Esophagus mucosa (tissue), 1 donor: ENCODE measurements around the gene LRFN4. TPM values are rescaled to one million over a fixed set of nuclear protein-coding genes. Genes with fewer than 3 reads are reported as not detected.
A peak's percentile ranks its signal among the peaks of the same experiment; 100 is the strongest.

ENCODE experiments used
- ATAC-seq: fragments of 200-7000 bp; cut with Tn5 transposase; one replicate; pipeline ENCODE4 v1.9.1; 2020
- total RNA-seq: library from RNA; stranded (reverse); gene quantifications from one replicate; pipeline ENCODE4 v1.2.4, GENCODE V29; 2023
- donor health status: DM: yes; HTN: yes; CAD: no.

LRFN4 gene
- total RNA-seq, 1 donor from 2014 or later = 8.6 TPM

DNA sequence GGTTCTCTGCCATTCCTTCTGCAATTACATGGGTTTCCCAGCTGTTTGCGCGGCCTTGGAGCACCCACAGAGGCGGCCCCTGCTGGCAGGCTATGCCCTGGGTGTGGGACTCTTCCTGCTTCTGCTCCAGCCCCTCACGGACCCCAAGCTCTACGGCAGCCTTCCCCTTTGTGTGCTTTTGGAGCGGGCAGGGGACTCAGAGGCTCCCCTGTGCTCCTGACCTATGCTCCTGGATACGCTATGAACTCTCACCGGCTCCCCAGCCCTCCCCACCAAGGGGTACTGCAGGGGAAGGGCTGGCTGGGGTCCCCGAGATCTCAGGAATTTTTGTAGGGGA, 11.0 kb upstream of the LRFN4 start:
- ATAC-seq = no peak

DNA sequence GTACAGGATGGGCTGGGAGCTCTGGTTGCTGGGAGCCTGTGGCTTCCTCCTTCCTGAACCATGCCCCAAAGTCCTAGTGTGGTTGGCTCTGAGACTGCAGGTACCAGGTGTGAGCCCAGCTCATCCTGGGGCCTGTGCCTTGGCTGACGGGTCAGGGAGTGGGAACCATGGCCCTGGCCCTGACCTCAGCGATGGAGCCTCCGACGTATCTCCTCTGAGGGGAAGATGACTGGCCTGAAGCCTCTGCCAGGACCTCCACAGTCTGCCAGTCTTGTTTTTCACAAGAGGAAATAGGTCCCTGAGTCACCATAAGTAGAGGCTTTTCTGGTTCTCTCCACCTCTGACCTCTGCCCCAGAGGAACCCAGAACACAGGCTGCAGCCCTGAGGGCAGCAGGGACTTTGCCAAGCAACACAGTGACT, 10.2 kb upstream of the LRFN4 start:
- peak; percentile 13 for ATAC-seq

DNA sequence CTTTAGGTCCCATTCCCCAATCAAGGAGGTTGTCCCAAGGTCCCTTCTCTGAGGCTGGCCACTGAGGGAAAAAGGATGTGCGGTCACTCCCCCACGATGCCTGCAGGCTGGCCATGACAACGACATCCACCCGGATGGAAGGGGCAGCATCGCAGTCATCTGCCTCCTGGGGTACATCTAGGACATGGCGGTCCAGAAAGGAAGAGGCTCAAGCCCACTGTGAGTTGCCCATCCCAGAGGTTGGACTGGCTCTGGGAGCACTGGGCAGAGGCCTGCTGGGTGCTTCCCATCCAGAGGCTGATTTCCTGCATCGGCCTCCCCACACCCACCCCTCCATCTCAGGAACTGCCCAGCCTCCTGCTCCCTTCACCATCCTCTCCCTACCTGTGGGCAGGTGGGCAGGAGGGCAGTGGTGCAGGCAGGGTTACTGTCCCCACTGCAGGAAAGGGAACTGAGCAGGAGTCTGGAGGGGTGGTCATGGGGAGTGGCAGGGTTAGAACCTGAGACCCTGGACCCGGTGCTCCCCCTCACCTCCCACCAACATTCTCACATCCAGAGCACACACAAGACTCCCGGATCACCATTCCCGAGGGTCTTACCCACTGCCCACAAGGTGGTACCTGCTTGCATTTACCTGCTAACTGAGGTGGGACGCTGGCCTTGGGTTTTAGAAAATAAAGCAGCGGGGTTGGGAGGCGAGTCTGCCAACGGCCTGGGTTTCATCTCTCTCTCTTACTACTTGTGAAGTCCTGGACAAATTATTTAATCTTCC, 9.2 kb upstream of the LRFN4 start:
- ATAC-seq = no peak

DNA sequence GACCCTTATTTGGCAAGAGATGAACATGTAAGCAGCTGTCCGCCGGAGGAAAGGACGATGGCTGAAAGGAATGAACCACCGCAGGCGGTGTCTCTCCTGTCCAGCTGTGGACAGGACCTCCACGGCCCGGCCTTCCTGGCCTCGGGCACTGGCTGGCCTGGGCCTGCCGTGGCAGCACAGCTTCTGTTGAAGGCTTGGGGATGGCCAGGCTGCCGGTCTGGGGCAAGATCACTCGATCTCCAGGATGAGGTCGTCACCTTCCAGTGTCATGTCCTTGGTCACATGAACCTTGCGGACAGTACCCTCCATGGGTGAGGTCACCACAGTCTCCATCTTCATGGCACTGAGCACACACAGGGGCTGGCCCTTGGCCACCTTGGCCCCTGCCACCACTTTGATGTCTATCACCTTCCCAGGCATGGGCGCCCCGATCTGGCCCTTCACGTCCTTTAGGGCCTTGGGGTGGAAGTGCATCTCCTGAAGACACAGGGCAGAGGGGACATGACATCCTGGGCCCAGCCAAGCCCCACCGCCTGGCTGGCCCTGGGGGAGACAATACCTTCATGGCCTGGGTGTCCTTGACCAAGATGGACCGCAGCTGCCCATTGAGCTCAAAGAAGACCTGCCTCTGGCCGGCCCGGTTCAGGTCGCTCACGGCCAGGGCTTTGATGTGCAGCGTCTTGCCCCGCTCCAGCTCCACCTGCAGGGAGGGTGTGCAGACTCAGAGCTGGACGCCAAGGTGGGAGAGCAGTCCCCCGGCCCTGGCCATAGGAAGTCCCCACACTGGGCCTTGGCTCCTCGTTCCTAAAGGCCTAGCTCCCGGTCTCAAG, 8.0 kb upstream of the LRFN4 start:
- ATAC-seq = no peak

DNA sequence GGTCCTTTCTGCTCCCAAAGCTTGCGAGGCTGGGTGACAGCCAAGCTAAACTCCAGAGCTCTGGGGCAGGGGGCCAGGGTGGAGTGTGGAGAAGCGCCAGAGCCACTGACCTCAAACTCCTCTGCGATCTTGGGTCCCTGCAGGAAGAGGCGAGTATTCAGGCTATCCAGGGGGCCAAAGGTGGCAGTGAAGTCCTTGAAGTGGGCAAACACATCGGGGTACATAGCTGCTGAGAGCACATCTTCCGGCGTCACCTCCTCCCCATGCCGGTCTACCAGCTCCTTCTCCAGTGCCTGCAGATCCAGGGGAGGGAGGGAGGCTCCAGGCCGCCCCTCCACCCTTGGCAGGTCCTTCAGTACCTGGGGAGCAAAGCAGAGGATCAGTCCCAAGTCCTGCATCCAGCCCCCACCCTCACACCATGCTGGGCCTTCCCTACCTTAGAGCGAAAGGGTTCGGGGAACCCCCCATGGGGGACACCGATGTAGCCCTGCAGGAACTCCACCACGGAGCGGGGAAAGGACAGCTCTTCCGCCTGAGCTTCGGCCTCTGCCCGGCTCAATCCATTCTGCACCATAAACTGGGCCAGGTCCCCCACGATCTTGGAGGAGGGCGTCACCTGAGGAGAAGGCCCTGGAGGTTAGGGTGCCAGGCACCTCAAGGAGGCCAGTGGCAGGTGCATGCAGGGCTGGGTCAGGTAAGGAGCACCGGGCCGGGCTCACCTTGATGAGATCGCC, 7.2 kb upstream of the LRFN4 start:
- ATAC-seq = no peak

DNA sequence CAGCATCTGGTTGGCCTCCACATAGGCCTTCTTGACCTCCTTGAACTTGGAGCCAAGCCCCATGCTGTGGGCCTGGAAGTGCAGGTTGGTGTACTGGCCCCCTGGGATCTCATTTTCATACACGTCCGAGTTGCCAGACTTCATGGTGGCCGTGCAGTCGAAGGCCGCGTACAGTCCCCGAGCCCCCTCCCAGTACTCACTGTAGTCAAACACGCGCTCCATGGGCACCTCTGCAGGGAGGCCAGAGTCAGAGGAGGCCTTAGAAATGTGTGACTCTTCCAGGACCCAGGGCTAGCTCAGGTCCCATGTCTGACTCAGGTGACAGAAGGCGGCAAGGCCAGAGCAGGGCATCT, 6.7 kb upstream of the LRFN4 start:
- no peak for ATAC-seq

DNA sequence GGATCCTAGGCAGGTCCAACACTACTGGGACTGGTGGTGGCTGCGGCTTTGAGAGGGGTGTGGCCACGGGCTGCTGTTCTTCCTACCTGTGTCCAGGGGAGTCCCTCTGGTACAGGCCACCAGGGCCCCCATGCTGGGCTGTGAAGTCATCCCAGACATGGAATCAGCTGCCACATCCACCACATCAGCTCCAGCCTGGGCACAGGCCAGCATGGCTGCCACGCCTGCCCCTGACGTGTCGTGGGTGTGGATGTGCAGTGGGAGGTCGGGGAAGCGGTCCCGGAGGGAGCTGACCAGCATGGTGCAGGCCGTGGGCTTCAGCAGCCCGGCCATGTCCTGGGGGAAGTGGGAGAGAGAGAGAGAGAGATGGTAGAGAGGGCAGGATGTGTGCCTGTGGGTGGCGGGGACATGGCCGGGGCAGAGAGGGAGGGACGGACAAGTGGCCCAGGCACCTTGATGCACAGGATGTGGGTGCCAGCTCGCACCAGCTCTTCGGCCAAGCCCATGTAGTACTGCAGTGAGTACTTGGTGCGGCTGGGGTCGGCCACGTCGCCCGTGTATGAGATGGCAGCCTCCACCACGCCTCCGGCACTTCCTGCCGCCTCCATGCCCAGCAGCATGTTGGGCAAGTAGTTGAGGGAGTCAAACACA, 6.2 kb upstream of the LRFN4 start:
- ATAC-seq = no peak

DNA sequence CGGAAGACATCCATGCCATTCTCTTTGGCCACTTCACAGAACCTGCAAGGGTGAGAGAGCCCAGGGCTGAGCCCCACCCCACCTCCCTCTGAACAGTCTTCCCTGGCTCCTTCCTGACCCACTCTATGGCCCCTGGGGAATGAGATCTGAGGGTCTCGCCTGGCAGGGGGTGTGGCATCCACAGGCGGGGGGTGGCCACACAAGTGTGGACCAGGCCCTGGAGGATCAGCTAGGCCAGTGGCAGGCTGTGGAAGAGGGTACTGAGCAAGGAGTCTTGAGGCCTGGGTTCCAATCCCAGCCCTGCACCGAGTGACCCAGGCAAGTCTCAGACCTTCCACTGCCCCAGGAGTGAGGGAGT, 5.6 kb upstream of the LRFN4 start:
- ATAC-seq = no peak

DNA sequence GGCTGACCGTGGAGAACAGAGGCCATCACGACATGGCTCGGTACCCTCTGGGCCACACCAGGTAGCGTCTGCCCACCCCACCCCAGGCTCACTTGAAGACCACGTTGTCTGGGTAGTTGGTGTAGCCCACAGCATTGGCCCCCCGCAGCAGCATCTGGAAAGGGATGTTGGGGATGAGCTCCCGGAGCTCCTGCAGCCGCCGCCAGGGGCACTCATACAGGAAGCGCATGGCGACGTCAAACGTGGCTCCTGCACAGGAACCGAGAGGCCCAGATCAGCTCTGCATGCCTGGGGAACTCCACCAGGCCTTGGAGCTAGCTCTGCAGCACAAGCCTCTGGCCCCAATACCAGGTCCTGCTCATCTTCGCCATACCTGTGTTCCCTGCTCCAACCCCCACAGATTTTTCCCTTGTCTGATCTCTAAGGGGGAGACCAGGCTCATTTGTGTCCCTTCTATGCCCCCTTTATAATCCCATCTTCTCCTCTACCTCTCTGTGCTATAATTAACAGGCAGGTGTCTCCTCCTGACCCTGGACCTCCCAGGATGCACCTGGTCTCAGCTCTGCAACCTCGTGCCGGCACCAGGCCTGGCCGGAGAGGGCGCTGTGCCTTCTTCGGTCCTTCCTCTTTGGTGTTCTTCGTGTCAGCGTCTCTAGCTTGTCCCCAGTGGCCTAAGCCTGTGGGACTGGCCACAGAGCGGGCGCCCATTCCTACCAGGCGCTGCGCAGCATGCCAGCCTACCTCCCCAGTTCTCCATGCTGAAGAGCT, 5.0 kb upstream of the LRFN4 start:
- ATAC-seq = no peak

DNA sequence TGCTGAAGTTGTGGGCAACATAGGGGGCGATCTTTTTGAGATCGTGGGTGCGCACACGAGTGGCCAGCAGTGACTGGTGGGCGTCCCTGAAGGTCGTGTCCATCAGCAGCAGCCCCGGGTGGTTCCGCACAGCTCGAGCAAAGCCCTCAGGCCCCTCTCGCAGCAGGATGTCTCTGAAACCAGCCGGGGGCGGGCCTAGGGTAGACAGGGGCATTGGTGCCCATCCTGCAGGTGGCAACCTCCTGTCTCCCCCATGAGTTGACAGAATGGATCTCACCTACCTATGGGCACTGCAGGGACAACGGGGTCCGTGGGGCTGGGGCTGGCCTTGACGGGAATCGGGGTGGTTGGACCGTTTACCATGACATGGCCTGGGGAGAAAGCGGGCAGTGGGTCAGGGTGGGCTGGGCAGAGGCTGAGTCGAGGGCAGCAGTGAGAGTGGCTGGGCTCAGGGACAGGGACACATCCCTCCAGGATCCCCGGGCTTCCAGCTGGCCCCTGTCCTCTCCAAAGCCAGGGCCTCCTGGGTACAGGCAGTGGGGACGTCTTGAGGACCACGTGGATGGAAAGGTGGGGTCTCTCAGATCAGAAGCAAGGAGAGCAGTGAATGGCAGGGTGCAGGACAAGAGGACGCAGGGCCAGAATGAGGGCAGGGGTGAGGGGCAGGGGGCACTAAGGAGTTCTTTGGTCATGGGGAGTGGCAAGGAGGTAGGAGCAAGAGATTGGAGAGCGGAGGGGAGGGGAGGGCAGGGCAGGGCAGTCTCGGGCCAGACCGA, 4.2 kb upstream of the LRFN4 start:
- ATAC-seq = no peak

DNA sequence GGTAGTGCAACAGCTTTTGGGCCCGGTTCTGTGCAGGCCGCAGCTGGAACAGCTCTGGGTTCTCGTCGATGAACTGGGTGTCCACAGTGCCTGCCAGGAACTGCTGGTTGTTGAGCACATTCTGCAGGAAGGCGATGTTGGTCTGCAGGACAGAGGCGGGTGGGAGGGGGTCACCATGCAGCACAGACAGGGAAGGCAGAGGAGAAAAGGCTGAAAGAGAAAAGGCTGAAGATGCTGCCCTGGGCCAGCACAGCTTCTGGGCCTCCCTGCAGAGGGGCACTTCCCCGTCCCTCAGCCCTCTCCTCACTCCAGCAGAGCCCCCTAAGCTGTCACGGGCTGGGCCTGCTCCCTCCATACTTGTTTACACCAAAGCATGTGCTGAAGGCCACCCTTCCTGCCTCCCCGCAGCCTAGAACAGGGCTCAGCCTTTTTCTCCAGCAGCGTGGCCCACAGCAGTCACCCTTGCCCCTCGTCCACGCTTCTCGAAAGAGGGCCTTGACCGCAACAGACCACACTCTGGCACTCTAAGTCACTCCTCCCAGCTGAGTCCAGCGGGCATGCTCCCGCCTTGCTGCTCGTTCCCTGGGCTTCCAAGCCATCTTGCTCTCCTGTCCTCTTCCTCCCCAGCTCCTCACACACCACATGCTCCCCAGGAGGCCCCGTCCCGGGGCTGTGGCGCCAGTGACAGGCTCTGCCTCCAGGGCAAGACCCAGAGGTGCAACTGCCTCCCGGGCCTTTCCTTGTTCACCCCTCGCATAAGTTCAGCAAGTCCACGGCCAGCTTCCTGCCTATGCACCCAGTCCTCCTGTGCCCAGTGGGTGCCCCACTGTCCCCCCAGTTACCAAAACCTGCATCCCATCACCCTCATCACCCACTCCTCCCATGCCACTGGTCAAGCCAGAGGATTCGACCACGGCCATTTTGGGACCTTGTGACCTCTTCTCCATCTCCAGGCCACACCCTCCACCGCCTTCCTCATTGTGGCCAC, 3.3 kb upstream of the LRFN4 start:
- ATAC-seq = no peak

DNA sequence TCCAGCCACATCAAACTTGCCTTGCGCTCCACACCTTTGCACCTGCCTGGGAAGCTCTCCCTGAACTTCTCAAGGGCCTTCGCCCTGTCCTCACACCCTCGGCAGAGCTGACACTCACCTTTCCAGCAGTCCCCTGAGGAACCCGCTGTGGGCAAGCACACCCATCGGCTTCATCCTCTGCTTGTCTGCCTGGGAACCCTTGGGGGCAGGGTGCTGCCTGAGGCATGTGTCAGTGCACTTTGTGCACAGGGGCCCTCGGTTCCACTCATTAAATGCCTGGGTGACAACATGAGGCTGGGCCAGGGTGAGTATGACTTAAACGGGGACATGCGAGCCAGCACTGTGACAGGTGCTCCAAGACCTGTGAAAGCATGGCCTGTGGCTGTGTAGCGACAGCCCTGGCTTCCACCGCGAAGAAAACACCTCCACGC, 2.6 kb upstream of the LRFN4 start:
- no peak for ATAC-seq

DNA sequence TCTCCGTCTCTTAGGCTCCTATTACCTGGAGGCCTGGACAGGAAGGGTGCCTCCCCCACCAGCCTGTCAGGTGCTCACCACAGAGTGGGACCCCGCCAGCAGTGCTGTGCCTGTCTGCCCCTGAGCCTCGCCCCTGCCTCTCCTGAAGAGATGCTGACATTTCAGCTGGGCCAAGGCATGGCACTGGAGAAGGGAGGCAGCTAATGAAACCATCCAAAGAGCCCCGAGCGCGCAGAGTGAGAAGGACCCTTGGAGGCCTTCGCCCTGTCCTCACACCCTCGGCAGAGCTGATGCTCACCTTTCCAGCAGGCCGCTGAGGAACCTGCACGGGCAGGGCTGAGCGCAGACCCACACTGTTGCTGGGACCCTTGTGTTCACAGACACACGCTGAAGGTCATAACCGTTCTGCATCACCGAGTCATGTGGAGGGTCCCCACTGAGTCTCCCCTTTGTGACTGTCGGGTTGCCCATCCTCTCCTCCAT, 2.1 kb upstream of the LRFN4 start:
- ATAC-seq = no peak

DNA sequence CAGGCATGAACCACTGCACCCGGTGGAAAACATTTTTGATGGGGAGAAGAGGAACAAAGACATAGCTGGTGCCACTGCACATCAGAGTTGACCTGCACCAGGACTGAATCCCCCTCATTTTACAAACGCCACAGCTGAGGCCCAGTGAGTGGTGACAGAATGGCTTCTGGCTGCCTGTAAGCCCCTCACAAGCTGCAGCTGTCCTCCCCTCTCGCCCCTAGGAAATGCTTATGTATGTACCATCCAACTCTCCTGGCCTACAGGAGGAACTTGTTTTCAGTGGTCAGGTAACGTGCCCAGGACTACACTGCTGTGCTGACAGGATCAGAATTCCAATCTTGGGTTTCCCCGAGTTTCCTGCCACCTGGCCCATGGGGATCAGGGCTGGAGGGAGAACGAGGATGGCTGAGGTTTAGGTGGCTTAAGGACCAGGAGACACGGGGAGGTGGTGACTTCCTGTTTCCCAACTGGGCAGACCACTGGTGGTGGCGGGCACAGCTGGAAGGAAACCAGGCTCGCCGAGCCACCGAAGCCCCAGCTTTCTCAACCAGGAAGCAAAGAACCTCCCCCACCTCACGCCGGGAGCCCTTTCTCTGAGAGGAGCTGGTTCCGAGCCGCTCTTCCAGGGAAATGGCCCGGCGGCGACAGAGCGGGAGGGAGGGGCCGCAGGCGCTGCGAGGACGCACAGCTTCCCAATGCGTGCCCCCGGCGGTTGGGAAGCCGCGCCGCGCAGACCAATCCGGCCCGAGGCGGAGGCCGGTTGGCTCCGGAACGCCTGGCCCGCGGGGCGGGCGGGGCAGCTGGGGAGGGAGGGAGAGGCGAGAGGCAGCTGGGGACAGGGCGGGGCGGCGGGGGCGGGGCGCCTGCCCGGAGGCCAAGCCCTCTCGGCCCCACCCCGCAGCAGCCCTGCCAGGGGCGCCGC, 1.0 kb upstream of the LRFN4 start:
- peak; percentile 78 for ATAC-seq

DNA sequence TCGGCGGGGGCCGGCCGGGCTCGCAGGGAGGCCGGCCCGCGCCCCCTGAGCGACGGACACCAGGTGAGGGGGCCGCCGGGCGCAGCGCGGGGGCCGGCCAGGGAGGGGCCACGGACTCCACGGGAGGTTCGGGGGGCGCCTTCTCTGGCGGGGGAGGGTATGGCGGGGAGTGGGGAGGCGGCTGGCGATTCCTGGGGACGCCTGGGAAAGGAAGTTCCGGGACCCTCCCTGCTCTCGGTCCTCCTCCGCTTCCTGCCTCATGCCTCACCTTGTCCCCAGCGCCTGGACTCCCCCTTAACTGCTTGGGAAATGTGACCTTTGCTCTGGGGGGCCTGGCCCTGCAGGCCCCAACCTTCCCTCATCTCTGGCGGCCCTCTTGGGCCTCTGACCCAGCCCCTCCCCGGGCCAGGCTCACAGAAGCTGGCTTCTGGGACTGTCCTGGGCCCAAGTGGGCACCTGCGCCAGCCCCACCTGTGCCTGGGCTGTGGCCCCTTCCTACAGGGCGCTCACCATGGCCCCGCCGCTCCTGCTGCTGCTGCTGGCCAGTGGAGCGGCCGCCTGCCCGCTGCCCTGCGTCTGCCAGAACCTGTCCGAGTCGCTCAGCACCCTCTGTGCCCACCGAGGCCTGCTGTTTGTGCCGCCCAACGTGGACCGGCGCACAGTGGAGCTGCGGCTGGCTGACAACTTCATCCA, 516 bp downstream of the LRFN4 start:
- no peak for ATAC-seq

DNA sequence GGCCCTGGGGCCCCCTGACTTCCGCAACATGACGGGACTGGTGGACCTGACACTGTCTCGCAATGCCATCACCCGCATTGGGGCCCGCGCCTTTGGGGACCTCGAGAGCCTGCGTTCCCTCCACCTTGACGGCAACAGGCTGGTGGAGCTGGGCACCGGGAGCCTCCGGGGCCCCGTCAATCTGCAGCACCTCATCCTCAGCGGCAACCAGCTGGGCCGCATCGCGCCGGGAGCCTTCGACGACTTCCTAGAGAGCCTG, 992 bp downstream of the LRFN4 start:
- no peak for ATAC-seq

DNA sequence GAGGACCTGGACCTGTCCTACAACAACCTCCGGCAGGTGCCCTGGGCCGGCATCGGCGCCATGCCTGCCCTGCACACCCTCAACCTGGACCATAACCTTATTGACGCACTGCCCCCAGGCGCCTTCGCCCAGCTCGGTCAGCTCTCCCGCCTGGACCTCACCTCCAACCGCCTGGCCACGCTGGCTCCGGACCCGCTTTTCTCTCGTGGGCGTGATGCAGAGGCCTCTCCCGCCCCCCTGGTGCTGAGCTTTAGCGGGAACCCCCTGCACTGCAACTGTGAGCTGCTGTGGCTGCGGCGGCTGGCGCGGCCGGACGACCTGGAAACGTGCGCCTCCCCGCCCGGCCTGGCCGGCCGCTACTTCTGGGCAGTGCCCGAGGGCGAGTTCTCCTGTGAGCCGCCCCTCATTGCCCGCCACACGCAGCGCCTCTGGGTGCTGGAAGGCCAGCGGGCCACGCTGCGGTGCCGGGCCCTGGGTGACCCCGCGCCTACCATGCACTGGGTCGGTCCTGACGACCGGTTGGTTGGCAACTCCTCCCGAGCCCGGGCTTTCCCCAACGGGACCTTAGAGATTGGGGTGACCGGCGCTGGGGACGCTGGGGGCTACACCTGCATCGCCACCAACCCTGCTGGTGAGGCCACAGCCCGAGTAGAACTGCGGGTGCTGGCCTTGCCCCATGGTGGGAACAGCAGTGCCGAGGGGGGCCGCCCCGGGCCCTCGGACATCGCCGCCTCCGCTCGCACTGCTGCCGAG, 1.5 kb downstream of the LRFN4 start:
- no peak for ATAC-seq
